Transverse colon (tissue), 4 donors: ENCODE results near the gene NFKBIZ. TPM values are rescaled to one million over a fixed set of nuclear protein-coding genes. Genes with fewer than 3 reads are reported as not detected.

ENCODE experiments used
- DNase-seq: peaks from one replicate; pipeline ENCODE4 v3.0.0-alpha.2; 2019
- H3K27ac ChIP-seq, 4 donors: fragments of 200-600 bp; sonication (generic); 2 replicates each; pipeline ENCODE4 v1.5.1; 2016 to 2018; ENCODE audit warnings: inconsistent platforms in 4 of 4
- H3K27me3 ChIP-seq: fragments of 200-600 bp; sonication (generic); 2 replicates; pipeline ENCODE4 v1.5.1; 2017; ENCODE audit warnings: inconsistent platforms
- H3K36me3 ChIP-seq, 4 donors: fragments of 200-600 bp; sonication (generic); 2 replicates each; pipeline ENCODE4 v1.5.1; 2017 to 2019; ENCODE audit warnings: inconsistent platforms in 4 of 4
- H3K4me1 ChIP-seq, 4 donors: fragments of 200-600 bp; sonication (generic); 2 replicates each; pipeline ENCODE4 v1.5.1; 2017 to 2020; ENCODE audit warnings: inconsistent platforms in 4 of 4
- H3K4me3 ChIP-seq, 4 donors: fragments of 200-600 bp; sonication (generic); 1 replicate in 1 of 4; 2 replicates in 3 of 4; pipeline versions ENCODE4 v1.5.1 to v1.6.1; 2017 to 2019; ENCODE audit warnings: inconsistent platforms in 4 of 4
- H3K9me3 ChIP-seq, 2 donors: fragments of 200-600 bp; sonication (generic); 2 replicates each; pipeline ENCODE4 v1.5.1; 2017 to 2019; ENCODE audit warnings: inconsistent platforms in 2 of 2
- EP300 ChIP-seq: sonication (generic); formaldehyde crosslinking; IDR thresholded peaks from one replicate; pipeline ENCODE4 v1.6.1; 2017; ENCODE audit warnings: antibody characterized with exemption, low read depth
- POLR2A ChIP-seq: fragments of 450-650 bp; IDR thresholded peaks from one replicate; pipeline ENCODE4 v1.6.1; 2016; ENCODE audit warnings: antibody characterized with exemption, mild to moderate bottlenecking, moderate library complexity
- POLR2AphosphoS5 ChIP-seq, 3 donors: sonication (generic); formaldehyde crosslinking; IDR thresholded peaks; one replicate each; pipeline ENCODE4 v1.6.1; 2016; ENCODE audit warnings: antibody characterized with exemption in 3 of 3
- WGBS, 2 donors: methylation state at CpG; one replicate each; pipeline ENCODE4 v1.1.5; 2018; ENCODE audit warnings: low coverage in 1 of 2; 5-methylcytosine and 5-hydroxymethylcytosine counted together
- in situ Hi-C, 4 donors: fragments of 200-750 bp; cut with MboI; loops; one replicate each; pipeline versions ENCODE4 v1.15.0 to v1.15.1; 2017; ENCODE audit warnings: low sequenced_read_pairs in 3 of 4, low pct_ligation_motif_present in 1 of 4, low pct_unique_long_range_greater_than_20kb in 1 of 4
- intact Hi-C: fragments of 100-400 bp; cut with DNase I; formaldehyde crosslinking; loops from one replicate; pipeline ENCODE4 v1.15.1; 2023; ENCODE audit warnings: low total_unique reads
- total RNA-seq, 4 donors: library from RNA; depleted of rRNA; stranded (reverse); fragments of >200 nt; gene quantifications; one replicate each; pipeline ENCODE4 v1.1.0, GENCODE V29; 2016
- TF ChIP-seq, protein P1 (sequence below), 5 experiments: fragments of 200-600 bp in 3 of 5; fragments of 450-650 bp in 2 of 5; sonication (generic) in 3 of 5; IDR thresholded peaks; 1 replicate in 2 of 5; 2 replicates in 3 of 5; pipeline ENCODE4 v1.5.1; 2016 to 2017; ENCODE audit warnings: antibody characterized with exemption in 5 of 5, inconsistent platforms in 3 of 5, mild to moderate bottlenecking in 2 of 5, moderate library complexity in 1 of 5

The NFKBIZ gene
- total RNA-seq, 4 donors from 2014 or later: 92.4 to 333 (median 176) TPM

DNA sequence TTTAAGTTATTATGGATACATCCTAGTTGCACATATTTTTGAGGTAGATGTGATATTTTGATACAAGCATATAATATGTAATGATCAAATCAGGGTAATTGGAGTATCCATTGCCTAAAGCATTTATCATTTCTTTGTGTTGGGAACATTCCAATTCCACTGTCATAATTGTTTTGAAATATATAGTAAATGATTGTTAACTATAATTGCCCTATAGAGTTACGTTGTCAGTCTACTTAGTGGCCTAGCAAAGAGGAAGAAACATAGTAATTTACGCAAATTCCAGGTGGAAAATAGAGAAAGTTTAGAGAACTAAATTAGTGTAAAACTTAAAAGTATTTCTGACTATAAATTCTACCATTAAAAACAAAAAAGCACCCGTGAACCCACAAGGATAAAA lies 45.4 kb upstream of the NFKBIZ start:
- Histone ChIP-seq H3K4me1 (peaks cover 0 to 13% (median 4%) of the 10 kb centered on the region in 4 donors), H3K27me3 (no peaks in the 10 kb centered on the region), H3K27ac (no peak overlapping the region), H3K36me3 (no peaks in the 10 kb centered on the region), H3K4me3 (no peak overlapping the region), H3K9me3 (no peaks in the 10 kb centered on the region)
- no peak for TF ChIP-seq EP300
- no peak for TF ChIP-seq POLR2AphosphoS5 (IDR thresholded peaks at IDR 0.05)
- TF ChIP-seq, protein P1, sequence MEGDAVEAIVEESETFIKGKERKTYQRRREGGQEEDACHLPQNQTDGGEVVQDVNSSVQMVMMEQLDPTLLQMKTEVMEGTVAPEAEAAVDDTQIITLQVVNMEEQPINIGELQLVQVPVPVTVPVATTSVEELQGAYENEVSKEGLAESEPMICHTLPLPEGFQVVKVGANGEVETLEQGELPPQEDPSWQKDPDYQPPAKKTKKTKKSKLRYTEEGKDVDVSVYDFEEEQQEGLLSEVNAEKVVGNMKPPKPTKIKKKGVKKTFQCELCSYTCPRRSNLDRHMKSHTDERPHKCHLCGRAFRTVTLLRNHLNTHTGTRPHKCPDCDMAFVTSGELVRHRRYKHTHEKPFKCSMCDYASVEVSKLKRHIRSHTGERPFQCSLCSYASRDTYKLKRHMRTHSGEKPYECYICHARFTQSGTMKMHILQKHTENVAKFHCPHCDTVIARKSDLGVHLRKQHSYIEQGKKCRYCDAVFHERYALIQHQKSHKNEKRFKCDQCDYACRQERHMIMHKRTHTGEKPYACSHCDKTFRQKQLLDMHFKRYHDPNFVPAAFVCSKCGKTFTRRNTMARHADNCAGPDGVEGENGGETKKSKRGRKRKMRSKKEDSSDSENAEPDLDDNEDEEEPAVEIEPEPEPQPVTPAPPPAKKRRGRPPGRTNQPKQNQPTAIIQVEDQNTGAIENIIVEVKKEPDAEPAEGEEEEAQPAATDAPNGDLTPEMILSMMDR (IDR thresholded peaks at IDR 0.05): no peak
- TF ChIP-seq POLR2A: no peak
- 55 to 76% methylated on average over 3 of the region's 3 CpGs for WGBS, 2 donors
- intact Hi-C loops: loop anchor here (10.0 kb wide), 1 partner anchor 51 kb away; no protein-coding TSS in a partner anchor
- DNase-seq: no peak
- in situ Hi-C loops: loop anchor here (5.0 to 25.0 kb wide), 3 partner anchors 423 to 733 kb away; no protein-coding TSS in a partner anchor

GRCh38 chr3:101806491-101806890 lies 42.8 kb upstream of the NFKBIZ start:
- Histone ChIP-seq H3K27ac (no peak overlapping the region), H3K9me3 (no peaks in the 10 kb centered on the region), H3K4me1 (peaks cover 8 to 25% (median 12%) of the 10 kb centered on the region in 4 donors), H3K27me3 (no peaks in the 10 kb centered on the region), H3K36me3 (no peaks in the 10 kb centered on the region), H3K4me3 (no peak overlapping the region)
- TF ChIP-seq POLR2A: no peak
- TF ChIP-seq, protein P1 (IDR thresholded peaks at IDR 0.05): no peak
- TF ChIP-seq POLR2AphosphoS5 (IDR thresholded peaks at IDR 0.05): no peak
- no peak for TF ChIP-seq EP300
- in situ Hi-C loops (loop anchor here (5.0 to 25.0 kb wide), 3 partner anchors 421 to 731 kb away; no protein-coding TSS in a partner anchor), intact Hi-C loops (loop anchor here (10.0 kb wide), 1 partner anchor 48 kb away; no protein-coding TSS in a partner anchor)
- no peak for DNase-seq
- WGBS, 2 donors: 96 to 100% methylated on average over 1 of the region's 1 CpG

DNA sequence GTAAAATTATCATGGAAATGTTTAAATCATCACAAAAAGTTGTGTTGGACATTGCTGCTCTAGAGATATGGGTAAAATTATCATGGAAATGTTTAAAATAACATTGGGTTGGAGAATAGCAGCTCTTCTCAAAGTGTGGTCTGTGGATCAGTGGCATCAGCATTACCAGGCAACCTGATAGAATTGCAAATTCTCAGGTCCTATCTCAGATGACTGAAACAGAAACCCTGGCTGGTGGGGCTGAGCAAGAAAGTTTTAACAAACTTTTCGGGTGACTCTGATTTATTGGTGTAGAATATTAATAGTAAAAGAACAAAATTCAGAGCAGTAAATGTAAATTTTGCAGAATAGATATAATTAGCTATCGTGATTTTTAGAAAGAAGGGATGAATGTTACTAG lies 41.4 kb upstream of the NFKBIZ start:
- Histone ChIP-seq H3K27ac (no peak overlapping the region), H3K27me3 (no peaks in the 10 kb centered on the region), H3K36me3 (no peaks in the 10 kb centered on the region), H3K4me3 (no peak overlapping the region), H3K9me3 (no peaks in the 10 kb centered on the region), H3K4me1 (peaks cover 8 to 25% (median 12%) of the 10 kb centered on the region in 4 donors)
- intact Hi-C loops: loop anchor here (10.0 kb wide), 1 partner anchor 47 kb away; no protein-coding TSS in a partner anchor
- no peak for TF ChIP-seq EP300
- TF ChIP-seq, protein P1 (IDR thresholded peaks at IDR 0.05): no peak
- TF ChIP-seq POLR2A: no peak
- TF ChIP-seq POLR2AphosphoS5 (IDR thresholded peaks at IDR 0.05): no peak
- 79 to 82% methylated on average over 2 of the region's 2 CpGs for WGBS, 2 donors
- in situ Hi-C loops: loop anchor here (5.0 to 25.0 kb wide), 3 partner anchors 419 to 729 kb away; no protein-coding TSS in a partner anchor
- no peak for DNase-seq

GRCh38 chr3:101809178-101810021 lies 39.9 kb upstream of the NFKBIZ start:
- Histone ChIP-seq H3K27me3 (no peaks in the 10 kb centered on the region), H3K36me3 (no peaks in the 10 kb centered on the region), H3K27ac (peak overlapping the region in 2 of 4 donors; percentile 3), H3K9me3 (no peaks in the 10 kb centered on the region), H3K4me3 (no peak overlapping the region), H3K4me1 (peaks cover 6 to 29% (median 12%) of the 10 kb centered on the region in 4 donors)
- no peak for TF ChIP-seq POLR2A
- TF ChIP-seq POLR2AphosphoS5 (IDR thresholded peaks at IDR 0.05): peak in 1 of 3 donors; percentile 9
- TF ChIP-seq, protein P1 (IDR thresholded peaks at IDR 0.05): peak; percentile 58 to 79 (median 64)
- TF ChIP-seq EP300: no peak
- in situ Hi-C loops: loop anchor here (5.0 to 25.0 kb wide), 4 partner anchors 415 to 728 kb away; no protein-coding TSS in a partner anchor
- DNase-seq: peak; percentile 27
- intact Hi-C loops: loop anchor here (10.0 kb wide), 1 partner anchor 45 kb away; no protein-coding TSS in a partner anchor
